Neural cell (in vitro differentiated cells): ENCODE results near the gene OOEP.

Source experiments
- CTCF ChIP-seq: fragments of 450-650 bp; IDR thresholded peaks from 2 replicates; pipeline ENCODE4 v1.5.1; 2014; ENCODE audit warnings: antibody characterized with exemption, mild to moderate bottlenecking, moderate library complexity; ENCODE audit not compliant: poor library complexity, severe bottlenecking
- EP300 ChIP-seq: fragments of 450-650 bp; conservative IDR thresholded peaks from 2 replicates; pipeline ENCODE4 v1.6.1; 2014; ENCODE audit warnings: antibody characterized with exemption, mild to moderate bottlenecking, moderate library complexity; ENCODE audit not compliant: poor library complexity, severe bottlenecking
- EZH2 ChIP-seq: fragments of 200-600, 300-800 bp; shearing (Covaris generic), sonication (generic); IDR thresholded peaks from 2 replicates; pipeline ENCODE4 v1.6.1; 2014; ENCODE audit warnings: antibody characterized with exemption, low read length, borderline replicate concordance, mild to moderate bottlenecking; ENCODE audit not compliant: insufficient read depth, poor library complexity, severe bottlenecking
- MXI1 ChIP-seq: fragments of 450-650 bp; conservative IDR thresholded peaks from 2 replicates; pipeline ENCODE4 v1.6.1; 2014; ENCODE audit warnings: antibody characterized with exemption, mild to moderate bottlenecking; ENCODE audit not compliant: poor library complexity, severe bottlenecking
- POLR2AphosphoS5 ChIP-seq: IDR thresholded peaks from 2 replicates; pipeline ENCODE4 v1.6.1; 2012
- RAD21 ChIP-seq: fragments of 450-650 bp; conservative IDR thresholded peaks from 2 replicates; pipeline ENCODE4 v1.6.1; 2014; ENCODE audit warnings: antibody characterized with exemption, mild to moderate bottlenecking, moderate library complexity
- REST ChIP-seq: IDR thresholded peaks from 2 replicates; pipeline ENCODE4 v1.6.1; 2012; ENCODE audit warnings: borderline replicate concordance
- SMC3 ChIP-seq: fragments of 450-650 bp; conservative IDR thresholded peaks from 2 replicates; pipeline ENCODE4 v1.6.1; 2014; ENCODE audit warnings: antibody characterized with exemption, mild to moderate bottlenecking, moderate library complexity; ENCODE audit not compliant: poor library complexity
- TAF1 ChIP-seq: IDR thresholded peaks from 2 replicates; pipeline ENCODE4 v1.6.1; 2012; ENCODE audit warnings: low read depth

- TF ChIP-seq CTCF (no peak), RAD21 (no peak), EP300 (no peak), REST (no peak), EZH2 (no peak), POLR2AphosphoS5 (no peak), SMC3 (no peak), TAF1 (no peak), MXI1 (no peak)
Observed at GRCh38 chr6:73362358-73362757, 7.3 kb downstream of the OOEP start, which contains the start of gene KHDC3L.
